ENCODE measurements around the gene CCNK. TPM values are rescaled to one million over a fixed set of nuclear protein-coding genes. Genes with fewer than 3 reads are reported as not detected.

CCNK gene
- total RNA-seq, 1 experiment from 2014 or later, result 80.1 TPM

DNA sequence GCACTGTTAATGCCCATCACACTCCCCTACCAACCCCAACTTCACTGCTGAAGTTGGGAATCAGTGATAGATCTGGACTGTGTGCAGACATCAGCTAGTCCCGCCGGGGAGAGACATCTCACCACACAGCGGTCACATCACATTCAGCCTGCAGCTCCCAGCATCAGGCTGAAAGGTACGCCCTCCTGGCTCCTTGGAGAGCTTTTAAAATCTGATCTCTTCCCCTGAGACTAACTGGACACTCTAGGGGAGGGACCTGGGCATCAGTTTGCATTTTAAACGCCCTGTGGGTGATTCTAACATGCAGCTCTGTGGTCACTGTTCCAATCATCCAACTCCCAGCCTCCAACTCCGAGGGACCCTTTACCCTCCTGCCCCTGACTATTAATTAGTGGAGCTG, 64.4 kb downstream of the CCNK start:
- TF ChIP-seq, protein P1, sequence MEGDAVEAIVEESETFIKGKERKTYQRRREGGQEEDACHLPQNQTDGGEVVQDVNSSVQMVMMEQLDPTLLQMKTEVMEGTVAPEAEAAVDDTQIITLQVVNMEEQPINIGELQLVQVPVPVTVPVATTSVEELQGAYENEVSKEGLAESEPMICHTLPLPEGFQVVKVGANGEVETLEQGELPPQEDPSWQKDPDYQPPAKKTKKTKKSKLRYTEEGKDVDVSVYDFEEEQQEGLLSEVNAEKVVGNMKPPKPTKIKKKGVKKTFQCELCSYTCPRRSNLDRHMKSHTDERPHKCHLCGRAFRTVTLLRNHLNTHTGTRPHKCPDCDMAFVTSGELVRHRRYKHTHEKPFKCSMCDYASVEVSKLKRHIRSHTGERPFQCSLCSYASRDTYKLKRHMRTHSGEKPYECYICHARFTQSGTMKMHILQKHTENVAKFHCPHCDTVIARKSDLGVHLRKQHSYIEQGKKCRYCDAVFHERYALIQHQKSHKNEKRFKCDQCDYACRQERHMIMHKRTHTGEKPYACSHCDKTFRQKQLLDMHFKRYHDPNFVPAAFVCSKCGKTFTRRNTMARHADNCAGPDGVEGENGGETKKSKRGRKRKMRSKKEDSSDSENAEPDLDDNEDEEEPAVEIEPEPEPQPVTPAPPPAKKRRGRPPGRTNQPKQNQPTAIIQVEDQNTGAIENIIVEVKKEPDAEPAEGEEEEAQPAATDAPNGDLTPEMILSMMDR (conservative IDR thresholded peaks at IDR 0.05), result no peak
- H3K27ac ChIP-seq (ENCODE audit: insufficient read length, low read depth, low read length), result no peak overlapping the region
- no peak overlapping the region for H3K56ac ChIP-seq (ENCODE audit: insufficient read length, low read depth, low read length)
- no peaks in the 10 kb centered on the region for H3K9me3 Mint-ChIP-seq
- no peak overlapping the region for H3K9ac ChIP-seq (ENCODE audit: extremely low read depth, insufficient read length, low read length)
- H3K4me1 Mint-ChIP-seq, result peaks cover 67 to 77% of the 10 kb centered on the region in 2 experiments
- H3K23ac ChIP-seq (ENCODE audit: insufficient read length, low read depth, low read length), result no peak overlapping the region
- no peak overlapping the region for H2BK5ac ChIP-seq (ENCODE audit: insufficient read length, low read length)
- WGBS (ENCODE audit: extremely low coverage, insufficient read length, low lambda C conversion rate), result no CpG with 5 or more reads among the region's 6 CpGs
- H2BK20ac ChIP-seq (ENCODE audit: low read depth, low read length, poor library complexity, severe bottlenecking), result no peak overlapping the region
- no peak overlapping the region for H2BK120ac ChIP-seq (ENCODE audit: low read depth, low read length, poor library complexity, severe bottlenecking)
- no peaks in the 10 kb centered on the region for H3K23me2 ChIP-seq (ENCODE audit: insufficient read length, low read depth, low read length, poor library complexity, severe bottlenecking)
- H3K4me1 ChIP-seq (ENCODE audit: insufficient read depth, low read length), result no peaks in the 10 kb centered on the region; the same call in 1 of the 2 replicates
- no peak overlapping the region for H3K14ac ChIP-seq (ENCODE audit: insufficient read depth, low read length)
- no peaks in the 10 kb centered on the region for H3K36me3 Mint-ChIP-seq (ENCODE audit: insufficient read depth in 1 of 3, low read depth in 3 of 3)
- H3K27me3 ChIP-seq (ENCODE audit: insufficient read depth, low read length), result 0 out of 2 replicates have a peak, but pooled peaks cover 2% of the 10 kb centered on the region
- no peaks in the 10 kb centered on the region for H4K20me1 ChIP-seq (ENCODE audit: control insufficient read depth, insufficient read depth, insufficient read length)
- H3K18ac ChIP-seq (ENCODE audit: insufficient read length, low read depth, low read length), result no peak overlapping the region
- H3K4ac ChIP-seq (ENCODE audit: low read depth, low read length), result no peak overlapping the region
- H3K27ac Mint-ChIP-seq, result peak overlapping the region in 1 of 3 experiments; percentile 66; a peak in 1 of 7 replicates
- H2BK12ac ChIP-seq (ENCODE audit: insufficient read length, low read depth, low read length), result no peak overlapping the region
- no peak overlapping the region for H2AK5ac ChIP-seq (ENCODE audit: insufficient read length, low read length)
- H3K9me3 ChIP-seq (ENCODE audit: control insufficient read depth, low read depth, low read length), result no peaks in the 10 kb centered on the region
- H3K4me2 ChIP-seq (ENCODE audit: insufficient read depth, insufficient read length, low read length), result no peak overlapping the region
- no peak overlapping the region for H2BK15ac ChIP-seq (ENCODE audit: low read depth, low read length)
- H4K91ac ChIP-seq (ENCODE audit: insufficient read length, low read depth, low read length), result no peak overlapping the region
- no peaks in the 10 kb centered on the region for H3K79me2 ChIP-seq (ENCODE audit: insufficient read depth, low read length)
- no peak overlapping the region for H4K8ac ChIP-seq (replicated peaks; ENCODE audit: insufficient read length, low read depth, low read length)
- no peaks in the 10 kb centered on the region for H3K79me1 ChIP-seq (ENCODE audit: insufficient read depth, low read depth, low read length, poor library complexity, severe bottlenecking)
- H3T11ph ChIP-seq (ENCODE audit: low read length), result no peak overlapping the region
- H3K27me3 Mint-ChIP-seq (ENCODE audit: low read depth), result no peaks in the 10 kb centered on the region; the same call in 1 of the 2 replicates
- DNase-seq, result no peak
- no peak overlapping the region for H2AFZ ChIP-seq (ENCODE audit: low read length)
- no peak overlapping the region for H4K5ac ChIP-seq (ENCODE audit: insufficient read length, low read depth, low read length)
- no peak overlapping the region for H3K4me3 Mint-ChIP-seq
